Measurements from ENCODE around the gene C1orf105. TPM values are rescaled to one million over a fixed set of nuclear protein-coding genes. Genes with fewer than 3 reads are reported as not detected.
A peak's percentile ranks its signal among the peaks of the same experiment; 100 is the strongest.

Gene C1orf105
- total and polyA plus RNA-seq, 2 of the 13 experiments (the other 11 are each of a cell fraction or from before 2014, with no cell fraction given) = 0.15 to 0.45 TPM

- TF ChIP-seq CTCF (CRISPR knock-in tag; IDR thresholded peaks at IDR 0.05) (peak; percentile 90), MED8 (CRISPR knock-in tag; IDR thresholded peaks at IDR 0.05; ENCODE audit: insufficient replicate concordance) (no peak), ZFP90 (CRISPR knock-in tag; IDR thresholded peaks at IDR 0.05; ENCODE audit: borderline replicate concordance) (peak; percentile 73; the same call in 1 of the 2 replicates), ZBTB21 (CRISPR knock-in tag; IDR thresholded peaks at IDR 0.05) (peak; percentile 13; the same call in 1 of the 2 replicates), PCBP1 (IDR thresholded peaks at IDR 0.05; ENCODE audit: borderline replicate concordance, low read depth, low read length) (no peak), ZNF207 (IDR thresholded peaks at IDR 0.05; ENCODE audit: borderline replicate concordance) (no peak), ZFP82 (CRISPR knock-in tag; IDR thresholded peaks at IDR 0.05; ENCODE audit: borderline replicate concordance) (peak; percentile 69; the same call in 1 of the 2 replicates), ZNF850 (CRISPR knock-in tag; conservative IDR thresholded peaks at IDR 0.05) (0 out of 2 replicates have a peak, but pooled peaks have one; percentile 34), ZFX (CRISPR knock-in tag; IDR thresholded peaks at IDR 0.05; ENCODE audit: low read depth) (peak; percentile 90), ZNF280D (CRISPR knock-in tag; IDR thresholded peaks at IDR 0.05) (0 out of 2 replicates have a peak, but pooled peaks have one; percentile 53), HMGXB4 (CRISPR knock-in tag; IDR thresholded peaks at IDR 0.05; ENCODE audit: borderline replicate concordance in 1 of 2, low read depth in 1 of 2) (peak; percentile 56 to 69; a peak in 3 of 4 replicates), ZNF382 (CRISPR knock-in tag; IDR thresholded peaks at IDR 0.05; ENCODE audit: borderline replicate concordance) (no peak), ZEB1 (IDR thresholded peaks at IDR 0.05; ENCODE audit: insufficient replicate concordance, low read depth) (no peak), ZBTB10 (CRISPR knock-in tag; IDR thresholded peaks at IDR 0.05; ENCODE audit: borderline replicate concordance) (no peak), IRF9 (CRISPR knock-in tag; IDR thresholded peaks at IDR 0.05; ENCODE audit: borderline replicate concordance) (no peak)
These were observed 29.4 kb downstream of the C1orf105 start (continued) for GRCh38 chr1:172449585-172450523.

Measured in HepG2 (cell line).